Putamen (tissue), 1 donor: ENCODE measurements around the gene PLCG2.
"Not testable (repeated sequence)": the region's sequence is repeated elsewhere in the genome, so short reads cannot be mapped to it uniquely, and the experiment has no call there.

Experiments
- DNase-seq: peaks from one replicate; pipeline ENCODE4 v3.0.0-alpha.2; 2016; ENCODE audit warnings: low spot score

The PLCG2 gene

GRCh38 chr16:81754858-81755257 lies 24.2 kb upstream of the PLCG2 start:
- no peak for DNase-seq

- peak; percentile 19 for DNase-seq
These were observed 23.0 kb upstream of the PLCG2 start for GRCh38 chr16:81755915-81756614.

- DNase-seq: no peak
These were observed 22.3 kb upstream of the PLCG2 start for GRCh38 chr16:81756615-81757356.

- no peak for DNase-seq
These were observed 20.7 kb upstream of the PLCG2 start for GRCh38 chr16:81758376-81758775.

- DNase-seq: not testable (repeated sequence)
These were observed 16.8 kb upstream of the PLCG2 start for GRCh38 chr16:81762322-81762721.

GRCh38 chr16:81765111-81765919 lies 13.8 kb upstream of the PLCG2 start:
- DNase-seq: no peak

GRCh38 chr16:81765969-81766368 lies 13.1 kb upstream of the PLCG2 start:
- no peak for DNase-seq

GRCh38 chr16:81767987-81768592 lies 11.0 kb upstream of the PLCG2 start:
- no peak for DNase-seq

GRCh38 chr16:81770008-81770407 lies 9.1 kb upstream of the PLCG2 start:
- DNase-seq: no peak

- no peak for DNase-seq
These were observed 4.7 kb upstream of the PLCG2 start for GRCh38 chr16:81774348-81774747.

- DNase-seq: no peak
These were observed 3.5 kb upstream of the PLCG2 start for GRCh38 chr16:81775570-81775969.

- DNase-seq: no peak
These were observed 860 bp upstream of the PLCG2 start for GRCh38 chr16:81778231-81778630.

- no peak for DNase-seq
These were observed 637 bp downstream of the PLCG2 start for GRCh38 chr16:81779536-81780320.

GRCh38 chr16:81780350-81780749 lies 1.3 kb downstream of the PLCG2 start:
- DNase-seq: no peak

- no peak for DNase-seq
These were observed 3.1 kb downstream of the PLCG2 start for GRCh38 chr16:81782236-81782635.

- no peak for DNase-seq
These were observed 5.1 kb downstream of the PLCG2 start for GRCh38 chr16:81784072-81784795.

GRCh38 chr16:81785138-81785924 lies 6.2 kb downstream of the PLCG2 start:
- DNase-seq: no peak

- no peak for DNase-seq
These were observed 7.2 kb downstream of the PLCG2 start for GRCh38 chr16:81786321-81786720.

- DNase-seq: no peak
These were observed 7.8 kb downstream of the PLCG2 start for GRCh38 chr16:81786868-81787267.

GRCh38 chr16:81787659-81788058 lies 8.6 kb downstream of the PLCG2 start:
- DNase-seq: no peak
